OCI-LY1 (cell line): Measurements from ENCODE around the gene VPS45.

ENCODE experiments used
- EZH2 ChIP-seq: fragments of 200-600 bp; sonication (generic), shearing (Covaris generic); IDR thresholded peaks from 2 replicates; pipeline ENCODE4 v1.8.0; 2017; ENCODE audit warnings: borderline replicate concordance, mixed run types, mild to moderate bottlenecking, antibody characterized with exemption, low read length, moderate library complexity, mixed read lengths
- TF ChIP-seq, protein P1 (sequence below): fragments of 200-600 bp; sonication (generic), shearing (Covaris generic); IDR thresholded peaks from 2 replicates; pipeline ENCODE4 v1.5.1; 2017; ENCODE audit warnings: mild to moderate bottlenecking, antibody characterized with exemption, low read length, moderate library complexity, mixed read lengths

- TF ChIP-seq, protein P1, sequence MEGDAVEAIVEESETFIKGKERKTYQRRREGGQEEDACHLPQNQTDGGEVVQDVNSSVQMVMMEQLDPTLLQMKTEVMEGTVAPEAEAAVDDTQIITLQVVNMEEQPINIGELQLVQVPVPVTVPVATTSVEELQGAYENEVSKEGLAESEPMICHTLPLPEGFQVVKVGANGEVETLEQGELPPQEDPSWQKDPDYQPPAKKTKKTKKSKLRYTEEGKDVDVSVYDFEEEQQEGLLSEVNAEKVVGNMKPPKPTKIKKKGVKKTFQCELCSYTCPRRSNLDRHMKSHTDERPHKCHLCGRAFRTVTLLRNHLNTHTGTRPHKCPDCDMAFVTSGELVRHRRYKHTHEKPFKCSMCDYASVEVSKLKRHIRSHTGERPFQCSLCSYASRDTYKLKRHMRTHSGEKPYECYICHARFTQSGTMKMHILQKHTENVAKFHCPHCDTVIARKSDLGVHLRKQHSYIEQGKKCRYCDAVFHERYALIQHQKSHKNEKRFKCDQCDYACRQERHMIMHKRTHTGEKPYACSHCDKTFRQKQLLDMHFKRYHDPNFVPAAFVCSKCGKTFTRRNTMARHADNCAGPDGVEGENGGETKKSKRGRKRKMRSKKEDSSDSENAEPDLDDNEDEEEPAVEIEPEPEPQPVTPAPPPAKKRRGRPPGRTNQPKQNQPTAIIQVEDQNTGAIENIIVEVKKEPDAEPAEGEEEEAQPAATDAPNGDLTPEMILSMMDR = no peak; the same call in 1 of the 2 replicates
- no peak for TF ChIP-seq EZH2
These were observed 120.0 kb downstream of the VPS45 start for GRCh38 chr1:150187560-150187931.
